Osteoblast (primary cell): ENCODE results near the gene ENAH. TPM values are rescaled to one million over a fixed set of nuclear protein-coding genes. Genes with fewer than 3 reads are reported as not detected.
"Not testable (repeated sequence)": the region's sequence is repeated elsewhere in the genome, so short reads cannot be mapped to it uniquely, and the experiment has no call there.

Experiments used
- DNase-seq: peaks from one replicate; pipeline ENCODE4 v3.0.0; 2011; ENCODE audit warnings: low spot score, mixed read lengths; ENCODE audit not compliant: insufficient read length; ENCODE audit errors: missing footprints
- H2AFZ ChIP-seq: 2 replicates; pipeline ENCODE4 v1.6.0; 2011; ENCODE audit warnings: mild to moderate bottlenecking, low read length
- H3K27ac ChIP-seq: 2 replicates; pipeline ENCODE4 v1.5.1; 2011; ENCODE audit warnings: mild to moderate bottlenecking, low read depth, low read length, moderate library complexity
- H3K27me3 ChIP-seq: 2 replicates; pipeline ENCODE4 v1.6.0; 2012; ENCODE audit warnings: mild to moderate bottlenecking, control low read depth, inconsistent platforms, low read length, moderate library complexity; ENCODE audit not compliant: insufficient read depth
- H3K36me3 ChIP-seq: 2 replicates; pipeline ENCODE4 v1.5.1; 2011; ENCODE audit warnings: mild to moderate bottlenecking, low read length, control low read depth, moderate library complexity; ENCODE audit not compliant: insufficient read depth
- H3K4me1 ChIP-seq: 2 replicates; pipeline ENCODE4 v1.5.1; 2011; ENCODE audit warnings: mild to moderate bottlenecking, low read length, control low read depth, moderate library complexity; ENCODE audit not compliant: insufficient read depth
- H3K4me2 ChIP-seq: 2 replicates; pipeline ENCODE4 v1.6.0; 2011; ENCODE audit warnings: mild to moderate bottlenecking, low read length; ENCODE audit not compliant: insufficient read depth
- H3K4me3 ChIP-seq: fragments of 200-600 bp; sonication (generic); 3 replicates; pipeline ENCODE4 v1.5.1; 2012; ENCODE audit warnings: mild to moderate bottlenecking, low read length, inconsistent platforms; ENCODE audit not compliant: insufficient read depth
- H3K79me2 ChIP-seq: 2 replicates; pipeline ENCODE4 v1.6.0; 2012; ENCODE audit warnings: mild to moderate bottlenecking, low read length, control low read depth, inconsistent platforms; ENCODE audit not compliant: insufficient read depth
- H3K9me3 ChIP-seq: 2 replicates; pipeline ENCODE4 v1.5.1; 2011; ENCODE audit warnings: low read depth, low read length, control low read depth
- H4K20me1 ChIP-seq: 2 replicates; pipeline ENCODE4 v1.6.0; 2012; ENCODE audit warnings: mild to moderate bottlenecking, low read length, control low read depth; ENCODE audit not compliant: insufficient read depth
- CTCF ChIP-seq: IDR thresholded peaks from 2 replicates; pipeline ENCODE4 v1.5.1; 2011; ENCODE audit warnings: mild to moderate bottlenecking, low read depth, low read length, moderate library complexity; ENCODE audit errors: extremely low read depth
- total RNA-seq: library from RNA; depleted of rRNA; stranded (reverse); fragments of >200 nt; gene quantifications from 2 replicates; pipeline ENCODE4 v1.2.3, GENCODE V29; 2012

Gene ENAH
- total RNA-seq, 1 donor, result 453 TPM

GRCh38 chr1:225697428-225697827 lies 44.5 kb upstream of the ENAH start:
- Histone ChIP-seq H3K4me1 (peaks cover 37% of the 10 kb centered on the region), H3K79me2 (peaks cover 4% of the 10 kb centered on the region), H3K4me2 (no peak overlapping the region), H3K27ac (no peak overlapping the region), H4K20me1 (no peaks in the 10 kb centered on the region), H2AFZ (no peak overlapping the region), H3K4me3 (no peak overlapping the region), H3K27me3 (no peaks in the 10 kb centered on the region), H3K36me3 (no peaks in the 10 kb centered on the region), H3K9me3 (no peaks in the 10 kb centered on the region)
- no peak for TF ChIP-seq CTCF
- DNase-seq, result no peak

- H3K9me3 ChIP-seq, result no peaks in the 10 kb centered on the region
- no peak for TF ChIP-seq CTCF
- H3K27ac ChIP-seq, result peak overlapping the region; percentile 26
- H4K20me1 ChIP-seq, result no peaks in the 10 kb centered on the region
- H2AFZ ChIP-seq, result peak overlapping the region; percentile 27
- no peak overlapping the region for H3K4me3 ChIP-seq
- no peaks in the 10 kb centered on the region for H3K27me3 ChIP-seq
- no peak for DNase-seq
- H3K79me2 ChIP-seq, result no peaks in the 10 kb centered on the region
- peaks cover 40% of the 10 kb centered on the region for H3K4me1 ChIP-seq
- no peak overlapping the region for H3K4me2 ChIP-seq
- H3K36me3 ChIP-seq, result no peaks in the 10 kb centered on the region
These were observed 42.8 kb upstream of the ENAH start for GRCh38 chr1:225695578-225696337.

GRCh38 chr1:225694151-225694603 lies 41.3 kb upstream of the ENAH start:
- H3K36me3 ChIP-seq, result no peaks in the 10 kb centered on the region
- H3K27ac ChIP-seq, result no peak overlapping the region
- TF ChIP-seq CTCF, result no peak
- no peaks in the 10 kb centered on the region for H3K9me3 ChIP-seq
- no peak overlapping the region for H3K4me2 ChIP-seq
- no peaks in the 10 kb centered on the region for H3K79me2 ChIP-seq
- H3K4me1 ChIP-seq, result peaks cover 39% of the 10 kb centered on the region
- no peaks in the 10 kb centered on the region for H3K27me3 ChIP-seq
- no peak overlapping the region for H2AFZ ChIP-seq
- no peak for DNase-seq
- H4K20me1 ChIP-seq, result no peaks in the 10 kb centered on the region
- no peak overlapping the region for H3K4me3 ChIP-seq

GRCh38 chr1:225693697-225694096 lies 40.8 kb upstream of the ENAH start:
- not testable (repeated sequence) for H2AFZ ChIP-seq, H3K27ac ChIP-seq, H3K9me3 ChIP-seq, H4K20me1 ChIP-seq, H3K27me3 ChIP-seq, H3K79me2 ChIP-seq, H3K4me2 ChIP-seq, DNase-seq, H3K4me3 ChIP-seq, H3K36me3 ChIP-seq
- peaks cover 34% of the 10 kb centered on the region for H3K4me1 ChIP-seq
